Suprapubic skin (tissue), 4 donors: Measurements from ENCODE around the gene ENOPH1.
"Not testable (repeated sequence)": the region's sequence is repeated elsewhere in the genome, so short reads cannot be mapped to it uniquely, and the experiment has no call there.

Experiments used
- POLR2A ChIP-seq, 2 donors: fragments of 450-650 bp; IDR thresholded peaks; one replicate each; pipeline ENCODE4 v1.6.1; 2017; ENCODE audit warnings: antibody characterized with exemption in 2 of 2, mild to moderate bottlenecking in 2 of 2, moderate library complexity in 2 of 2
- POLR2AphosphoS5 ChIP-seq, 3 donors: sonication (generic); formaldehyde crosslinking; IDR thresholded peaks; one replicate each; pipeline ENCODE4 v1.6.1; 2017; ENCODE audit warnings: antibody characterized with exemption in 3 of 3
- TF ChIP-seq, protein P1 (sequence below), 2 donors: fragments of 200-600 bp in 1 of 2; fragments of 450-650 bp in 1 of 2; sonication (generic) in 1 of 2; IDR thresholded peaks; one replicate each; pipeline ENCODE4 v1.5.1; 2016 to 2019; ENCODE audit warnings: antibody characterized with exemption in 2 of 2, mild to moderate bottlenecking in 1 of 2, moderate library complexity in 1 of 2

DNA sequence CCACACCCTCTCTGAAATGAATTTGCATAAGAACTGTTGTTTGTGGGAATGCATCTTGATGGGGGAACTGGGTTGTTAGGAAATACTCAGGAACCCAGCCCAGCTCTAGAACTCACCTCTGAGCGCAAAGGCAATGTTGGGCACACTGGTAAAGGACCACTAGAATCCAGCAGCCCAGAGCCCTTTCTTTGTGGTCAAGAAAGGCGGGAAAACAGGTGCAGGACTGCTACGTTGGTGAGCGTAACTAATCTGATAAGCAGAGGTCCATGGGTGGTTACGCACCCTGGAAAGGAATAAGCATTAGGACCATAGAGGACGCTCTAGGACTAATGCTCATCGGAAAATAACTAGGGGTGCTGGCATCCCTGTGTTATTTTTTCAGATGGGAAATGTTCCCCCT, 45.5 kb downstream of the ENOPH1 start:
- TF ChIP-seq POLR2AphosphoS5, POLR2A (IDR thresholded peaks at IDR 0.05): not testable (repeated sequence)
- TF ChIP-seq, protein P1, sequence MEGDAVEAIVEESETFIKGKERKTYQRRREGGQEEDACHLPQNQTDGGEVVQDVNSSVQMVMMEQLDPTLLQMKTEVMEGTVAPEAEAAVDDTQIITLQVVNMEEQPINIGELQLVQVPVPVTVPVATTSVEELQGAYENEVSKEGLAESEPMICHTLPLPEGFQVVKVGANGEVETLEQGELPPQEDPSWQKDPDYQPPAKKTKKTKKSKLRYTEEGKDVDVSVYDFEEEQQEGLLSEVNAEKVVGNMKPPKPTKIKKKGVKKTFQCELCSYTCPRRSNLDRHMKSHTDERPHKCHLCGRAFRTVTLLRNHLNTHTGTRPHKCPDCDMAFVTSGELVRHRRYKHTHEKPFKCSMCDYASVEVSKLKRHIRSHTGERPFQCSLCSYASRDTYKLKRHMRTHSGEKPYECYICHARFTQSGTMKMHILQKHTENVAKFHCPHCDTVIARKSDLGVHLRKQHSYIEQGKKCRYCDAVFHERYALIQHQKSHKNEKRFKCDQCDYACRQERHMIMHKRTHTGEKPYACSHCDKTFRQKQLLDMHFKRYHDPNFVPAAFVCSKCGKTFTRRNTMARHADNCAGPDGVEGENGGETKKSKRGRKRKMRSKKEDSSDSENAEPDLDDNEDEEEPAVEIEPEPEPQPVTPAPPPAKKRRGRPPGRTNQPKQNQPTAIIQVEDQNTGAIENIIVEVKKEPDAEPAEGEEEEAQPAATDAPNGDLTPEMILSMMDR (IDR thresholded peaks at IDR 0.05), result not testable (repeated sequence)
